ENCODE results near the gene WWC1.
A peak's percentile ranks its signal among the peaks of the same experiment; 100 is the strongest.

Gene WWC1

DNA sequence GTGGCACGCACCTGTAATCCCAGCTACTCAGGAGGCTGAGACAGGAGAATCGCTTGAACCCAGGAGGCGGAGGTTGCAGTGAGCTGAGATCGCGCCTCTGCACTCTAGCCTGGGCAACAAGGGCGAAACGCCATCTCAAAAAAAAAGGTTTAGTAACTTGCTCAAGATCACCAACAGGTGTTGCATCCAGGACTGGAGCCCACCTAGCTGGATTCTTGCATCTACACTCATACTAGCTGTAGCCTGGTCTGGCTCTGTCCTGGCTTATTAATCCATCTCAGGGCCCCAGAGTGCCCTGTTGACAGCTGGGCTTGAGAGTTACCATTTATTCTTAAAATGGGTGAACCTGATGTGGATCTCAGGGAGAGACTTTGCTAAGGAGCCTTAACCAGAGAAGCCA is 7.5 kb downstream of the WWC1 start:
- no peaks in the 10 kb centered on the region for H3K36me3 ChIP-seq (ENCODE audit: control insufficient read depth, insufficient read depth, low read length)
- H3K9me3 ChIP-seq (ENCODE audit: control insufficient read depth, low read length) = no peaks in the 10 kb centered on the region
- H3K27ac ChIP-seq (ENCODE audit: insufficient read depth, low read depth, low read length, poor library complexity, severe bottlenecking) = no peak overlapping the region
- H3K4me1 ChIP-seq (ENCODE audit: control insufficient read depth, insufficient read depth, low read length) = peaks cover 49% of the 10 kb centered on the region
- H3K4me3 ChIP-seq (ENCODE audit: insufficient read depth, low read depth, low read length) = no peak overlapping the region
- WGBS, 2 experiments = 90 to 95% methylated on average over 7 of the region's 7 CpGs
- no peaks in the 10 kb centered on the region for H3K27me3 ChIP-seq (ENCODE audit: control insufficient read depth, insufficient read depth, low read length, poor library complexity, severe bottlenecking)

DNA sequence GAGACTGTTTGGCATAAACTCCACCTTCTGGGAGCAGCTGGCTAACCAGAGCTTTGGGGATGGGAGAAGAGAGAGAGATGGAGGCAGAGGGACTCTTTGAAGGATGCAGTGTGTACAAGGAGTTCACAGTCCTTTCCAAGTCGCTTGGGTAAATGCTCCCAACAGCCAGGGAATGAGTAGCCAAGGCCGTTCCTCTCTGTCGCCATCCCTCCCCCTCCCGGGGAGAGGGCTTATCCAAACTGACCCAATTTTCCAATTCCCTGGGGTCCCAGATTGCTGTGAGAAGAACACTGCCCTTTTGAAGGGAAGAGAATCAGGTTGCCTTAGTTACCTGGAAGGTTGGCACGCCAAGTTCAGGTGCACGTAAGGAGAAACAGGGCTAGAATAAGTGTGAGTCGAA is 7.9 kb downstream of the WWC1 start:
- Histone ChIP-seq H3K9me3 (ENCODE audit: control insufficient read depth, low read length) (no peaks in the 10 kb centered on the region), H3K36me3 (ENCODE audit: control insufficient read depth, insufficient read depth, low read length) (no peaks in the 10 kb centered on the region), H3K27ac (ENCODE audit: insufficient read depth, low read depth, low read length, poor library complexity, severe bottlenecking) (no peak overlapping the region), H3K27me3 (ENCODE audit: control insufficient read depth, insufficient read depth, low read length, poor library complexity, severe bottlenecking) (no peaks in the 10 kb centered on the region), H3K4me1 (ENCODE audit: control insufficient read depth, insufficient read depth, low read length) (peaks cover 49% of the 10 kb centered on the region), H3K4me3 (ENCODE audit: insufficient read depth, low read depth, low read length) (no peak overlapping the region)
- 83 to 86% methylated on average over 7 of the region's 7 CpGs for WGBS, 2 experiments

DNA sequence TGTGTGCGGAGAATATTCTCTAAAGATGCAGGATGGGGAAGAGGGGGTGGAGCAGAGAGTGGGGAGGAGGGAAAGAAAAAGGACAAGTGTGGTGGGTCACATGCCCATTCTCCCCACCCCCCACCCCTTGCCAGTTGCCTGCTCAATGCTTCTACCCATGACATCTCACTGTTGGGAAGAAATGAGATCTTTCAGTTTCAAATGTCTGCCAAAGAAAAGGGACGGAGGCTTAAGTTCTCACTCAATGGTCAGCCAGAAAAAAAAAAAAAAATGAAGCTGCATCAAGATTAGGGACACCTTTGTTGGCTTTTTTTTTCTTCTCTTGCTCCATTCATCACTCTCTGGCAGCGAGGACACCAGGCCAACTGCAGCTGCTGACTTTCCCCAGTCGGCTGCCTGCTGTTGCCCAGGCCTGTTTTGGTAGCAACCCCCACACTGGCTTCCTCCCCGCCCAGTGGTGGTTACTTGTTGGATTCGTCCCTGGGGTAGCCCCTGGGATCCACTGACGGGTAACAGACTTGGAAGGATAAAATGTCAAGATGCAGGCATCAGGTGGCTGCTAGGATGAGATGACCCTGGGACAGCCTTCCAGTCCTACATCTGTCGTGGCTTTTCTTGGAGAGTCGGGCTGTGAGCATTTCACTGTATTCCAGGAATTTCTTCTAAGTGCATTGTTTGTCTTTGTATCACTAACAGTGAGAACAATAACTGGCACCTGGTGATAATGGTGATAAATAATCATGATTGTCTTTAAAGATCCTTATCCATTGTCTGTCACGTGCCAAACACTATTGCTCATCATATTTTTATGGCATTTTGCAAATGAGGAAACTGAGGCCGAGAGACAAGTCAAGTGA is 9.1 kb downstream of the WWC1 start:
- Histone ChIP-seq H3K36me3 (ENCODE audit: control insufficient read depth, insufficient read depth, low read length) (no peaks in the 10 kb centered on the region), H3K9me3 (ENCODE audit: control insufficient read depth, low read length) (no peaks in the 10 kb centered on the region), H3K4me3 (ENCODE audit: insufficient read depth, low read depth, low read length) (no peak overlapping the region), H3K4me1 (ENCODE audit: control insufficient read depth, insufficient read depth, low read length) (peaks cover 44% of the 10 kb centered on the region), H3K27me3 (ENCODE audit: control insufficient read depth, insufficient read depth, low read length, poor library complexity, severe bottlenecking) (no peaks in the 10 kb centered on the region), H3K27ac (ENCODE audit: insufficient read depth, low read depth, low read length, poor library complexity, severe bottlenecking) (peak overlapping the region; percentile 80)
- WGBS, 2 experiments = 21 to 28% methylated on average over 11 of the region's 11 CpGs

DNA sequence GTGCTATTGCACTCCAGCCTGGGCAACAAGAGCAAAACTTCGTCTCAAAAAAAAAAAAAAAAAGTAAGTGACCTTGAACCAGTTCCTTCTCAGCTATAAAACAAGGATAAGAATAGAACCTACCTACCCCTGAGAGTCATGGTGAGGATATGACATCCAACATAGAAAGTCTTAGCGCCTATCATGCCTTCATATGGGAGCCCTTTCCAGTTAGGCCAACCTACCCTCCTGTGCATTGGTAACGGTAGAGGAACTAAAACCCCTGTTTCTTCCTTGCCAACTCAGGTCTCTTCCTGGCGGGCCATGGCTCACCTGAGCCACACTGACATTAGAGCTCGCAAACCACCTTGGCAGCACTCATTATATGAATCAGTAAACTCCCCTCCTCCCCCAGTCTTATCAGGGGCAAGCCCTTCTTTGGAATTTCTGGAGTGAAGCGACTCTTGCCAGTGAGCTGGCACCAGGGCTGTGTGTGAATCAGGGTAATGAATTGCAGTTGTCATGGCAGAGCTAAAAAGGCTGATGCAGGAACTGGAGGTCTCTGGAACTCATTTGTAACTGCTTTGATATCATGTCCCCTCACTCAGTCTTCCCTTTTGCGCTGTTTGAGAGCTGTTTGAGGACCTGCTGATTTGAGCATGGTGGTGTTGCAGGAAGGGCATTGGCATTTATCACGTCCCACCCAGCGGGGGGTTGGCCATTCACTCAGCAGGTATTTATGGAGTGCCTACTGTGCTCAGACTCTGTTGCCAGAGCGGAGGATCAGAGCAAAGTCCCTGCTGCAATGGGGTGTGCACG is 10.3 kb downstream of the WWC1 start:
- peaks cover 32% of the 10 kb centered on the region for H3K4me1 ChIP-seq (ENCODE audit: control insufficient read depth, insufficient read depth, low read length)
- H3K36me3 ChIP-seq (ENCODE audit: control insufficient read depth, insufficient read depth, low read length) = no peaks in the 10 kb centered on the region
- no peaks in the 10 kb centered on the region for H3K27me3 ChIP-seq (ENCODE audit: control insufficient read depth, insufficient read depth, low read length, poor library complexity, severe bottlenecking)
- H3K4me3 ChIP-seq (ENCODE audit: insufficient read depth, low read depth, low read length) = no peak overlapping the region
- H3K9me3 ChIP-seq (ENCODE audit: control insufficient read depth, low read length) = no peaks in the 10 kb centered on the region
- 75 to 76% methylated on average over 11 of the region's 11 CpGs for WGBS, 2 experiments
- no peak overlapping the region for H3K27ac ChIP-seq (ENCODE audit: insufficient read depth, low read depth, low read length, poor library complexity, severe bottlenecking)

DNA sequence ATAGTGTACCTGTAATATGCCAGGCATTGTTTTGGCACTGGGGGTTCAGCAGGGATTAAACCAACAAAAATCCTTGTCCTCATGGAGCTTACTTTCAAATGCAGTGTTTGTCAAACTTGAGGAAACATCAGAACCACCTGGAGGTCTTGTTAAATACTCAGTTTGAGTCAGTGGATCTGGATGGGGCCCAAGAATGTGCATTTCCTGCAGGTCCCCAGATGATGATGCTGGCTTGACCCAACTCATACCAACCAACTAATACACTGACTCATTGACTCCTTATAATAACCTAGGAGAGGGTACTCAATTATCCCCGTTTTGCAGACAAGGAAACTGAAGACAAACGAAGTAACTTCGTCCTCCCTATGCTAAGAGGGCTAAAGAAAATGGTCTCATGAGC is 11.3 kb downstream of the WWC1 start:
- Histone ChIP-seq H3K4me3 (ENCODE audit: insufficient read depth, low read depth, low read length) (no peak overlapping the region), H3K4me1 (ENCODE audit: control insufficient read depth, insufficient read depth, low read length) (peaks cover 30% of the 10 kb centered on the region), H3K27ac (ENCODE audit: insufficient read depth, low read depth, low read length, poor library complexity, severe bottlenecking) (no peak overlapping the region), H3K9me3 (ENCODE audit: control insufficient read depth, low read length) (no peaks in the 10 kb centered on the region), H3K36me3 (ENCODE audit: control insufficient read depth, insufficient read depth, low read length) (no peaks in the 10 kb centered on the region), H3K27me3 (ENCODE audit: control insufficient read depth, insufficient read depth, low read length, poor library complexity, severe bottlenecking) (no peaks in the 10 kb centered on the region)
- WGBS, 2 experiments = 93% methylated on average over 3 of the region's 3 CpGs

DNA sequence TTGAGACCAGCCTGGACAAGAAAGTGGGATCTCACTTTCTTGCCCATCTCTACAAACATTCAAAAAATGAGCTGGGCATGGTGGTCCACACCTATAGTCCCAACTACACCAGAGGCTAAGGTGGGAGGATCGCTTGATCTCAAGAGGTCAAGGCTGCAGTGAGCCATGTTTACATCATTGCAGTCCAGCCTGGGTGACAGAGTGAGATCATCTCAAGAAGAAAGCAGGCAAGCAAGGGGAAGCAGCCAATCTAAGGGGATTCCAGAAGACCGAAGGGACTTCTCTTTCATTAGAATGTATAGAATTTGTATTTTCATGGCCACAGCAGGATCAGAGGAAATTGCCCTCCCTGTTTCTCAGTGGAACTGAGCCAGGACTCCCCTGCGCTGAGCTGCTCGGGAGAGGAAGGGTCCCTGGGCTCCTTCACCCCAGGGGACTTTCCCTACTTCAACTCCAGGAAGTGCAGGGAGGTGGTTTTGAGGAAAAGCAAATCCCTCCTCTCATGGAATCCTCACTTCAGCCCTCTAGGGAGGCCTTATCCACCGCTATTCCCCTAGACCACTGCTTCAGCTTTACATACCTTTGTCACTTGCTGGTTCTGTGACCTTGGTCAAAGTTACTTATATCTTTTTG is 12.1 kb downstream of the WWC1 start:
- no peak overlapping the region for H3K4me3 ChIP-seq (ENCODE audit: insufficient read depth, low read depth, low read length)
- H3K27me3 ChIP-seq (ENCODE audit: control insufficient read depth, insufficient read depth, low read length, poor library complexity, severe bottlenecking) = no peaks in the 10 kb centered on the region
- H3K9me3 ChIP-seq (ENCODE audit: control insufficient read depth, low read length) = no peaks in the 10 kb centered on the region
- H3K27ac ChIP-seq (ENCODE audit: insufficient read depth, low read depth, low read length, poor library complexity, severe bottlenecking) = no peak overlapping the region
- peaks cover 30% of the 10 kb centered on the region for H3K4me1 ChIP-seq (ENCODE audit: control insufficient read depth, insufficient read depth, low read length)
- H3K36me3 ChIP-seq (ENCODE audit: control insufficient read depth, insufficient read depth, low read length) = no peaks in the 10 kb centered on the region
- 85 to 87% methylated on average over 5 of the region's 5 CpGs for WGBS, 2 experiments

DNA sequence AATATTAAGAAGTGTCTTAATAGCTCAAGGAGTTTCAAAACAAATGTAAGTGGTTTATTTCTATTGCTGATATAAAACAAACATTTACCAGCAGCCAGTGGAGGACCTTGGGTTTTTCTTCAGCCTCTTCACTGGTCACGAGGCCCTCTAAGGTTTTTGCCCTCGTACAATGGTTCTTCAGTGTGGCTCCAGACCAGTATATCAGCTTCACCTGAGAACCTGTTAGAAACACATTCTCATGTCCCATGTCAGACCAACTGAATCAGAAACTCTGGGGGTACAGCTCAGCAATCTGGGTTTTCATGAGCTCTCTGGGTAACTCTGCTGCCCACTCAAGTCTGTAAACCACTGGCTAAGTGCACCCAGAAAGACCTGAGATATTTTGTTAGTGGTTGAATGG is 12.9 kb downstream of the WWC1 start:
- Histone ChIP-seq H3K27ac (ENCODE audit: insufficient read depth, low read depth, low read length, poor library complexity, severe bottlenecking) (no peak overlapping the region), H3K4me1 (ENCODE audit: control insufficient read depth, insufficient read depth, low read length) (peaks cover 23% of the 10 kb centered on the region), H3K27me3 (ENCODE audit: control insufficient read depth, insufficient read depth, low read length, poor library complexity, severe bottlenecking) (no peaks in the 10 kb centered on the region), H3K9me3 (ENCODE audit: control insufficient read depth, low read length) (no peaks in the 10 kb centered on the region), H3K4me3 (ENCODE audit: insufficient read depth, low read depth, low read length) (no peak overlapping the region), H3K36me3 (ENCODE audit: control insufficient read depth, insufficient read depth, low read length) (no peaks in the 10 kb centered on the region)
- 91 to 94% methylated on average over 2 of the region's 2 CpGs for WGBS, 2 experiments

DNA sequence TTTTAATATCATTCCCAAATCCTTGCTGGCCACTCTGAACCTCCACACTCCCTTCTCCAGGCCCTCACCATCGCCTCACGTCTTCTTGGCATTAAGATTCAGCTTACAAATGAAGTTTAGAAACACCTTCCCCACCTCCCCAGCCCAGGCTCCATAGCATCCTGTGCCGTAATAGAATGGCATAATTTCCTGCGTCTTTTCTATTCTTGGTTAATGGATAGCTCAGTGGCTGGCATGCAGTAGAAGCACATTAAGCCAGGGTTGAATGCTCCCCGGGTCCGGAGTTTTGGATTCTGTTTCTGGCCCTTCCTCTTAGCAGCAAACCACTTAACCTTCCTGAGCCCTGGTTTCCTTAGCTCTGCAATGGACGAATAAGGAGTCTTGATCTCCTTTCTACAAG is 13.8 kb downstream of the WWC1 start:
- no peaks in the 10 kb centered on the region for H3K27me3 ChIP-seq (ENCODE audit: control insufficient read depth, insufficient read depth, low read length, poor library complexity, severe bottlenecking)
- WGBS, 2 experiments = 94% methylated on average over 7 of the region's 7 CpGs

DNA sequence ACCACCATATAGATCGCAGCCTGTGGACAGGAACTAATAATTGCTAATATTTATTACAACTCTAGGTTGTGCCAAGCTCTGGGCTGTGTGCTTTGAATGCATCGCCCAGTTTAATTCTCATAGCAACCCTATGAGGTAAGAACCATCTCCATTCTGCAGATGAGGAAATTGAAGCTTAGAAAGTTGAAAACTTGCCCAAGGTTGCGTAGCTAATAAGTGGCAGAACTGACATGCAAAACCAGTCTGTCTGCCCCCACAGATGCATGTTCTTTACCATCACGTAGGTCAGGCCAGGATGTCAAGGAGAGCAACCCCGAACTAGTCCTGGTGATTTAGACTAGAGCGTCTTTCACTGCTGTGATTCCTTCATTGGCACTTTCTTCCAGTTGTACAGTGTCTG is 15.6 kb downstream of the WWC1 start:
- WGBS, 2 experiments = 95 to 97% methylated on average over 6 of the region's 6 CpGs
- Histone ChIP-seq H3K4me3 (ENCODE audit: insufficient read depth, low read depth, low read length) (no peak overlapping the region), H3K9me3 (ENCODE audit: control insufficient read depth, low read length) (no peaks in the 10 kb centered on the region), H3K36me3 (ENCODE audit: control insufficient read depth, insufficient read depth, low read length) (no peaks in the 10 kb centered on the region), H3K4me1 (ENCODE audit: control insufficient read depth, insufficient read depth, low read length) (peaks cover under 1% of the 10 kb centered on the region), H3K27ac (ENCODE audit: insufficient read depth, low read depth, low read length, poor library complexity, severe bottlenecking) (no peak overlapping the region), H3K27me3 (ENCODE audit: control insufficient read depth, insufficient read depth, low read length, poor library complexity, severe bottlenecking) (no peaks in the 10 kb centered on the region)

More for the DNA sequence above, 13.8 kb downstream of the WWC1 start:
- H3K36me3 ChIP-seq (ENCODE audit: control insufficient read depth, insufficient read depth, low read length) = no peaks in the 10 kb centered on the region
- peaks cover 14% of the 10 kb centered on the region for H3K4me1 ChIP-seq (ENCODE audit: control insufficient read depth, insufficient read depth, low read length)
- H3K27ac ChIP-seq (ENCODE audit: insufficient read depth, low read depth, low read length, poor library complexity, severe bottlenecking) = no peak overlapping the region
- H3K9me3 ChIP-seq (ENCODE audit: control insufficient read depth, low read length) = no peaks in the 10 kb centered on the region
- no peak overlapping the region for H3K4me3 ChIP-seq (ENCODE audit: insufficient read depth, low read depth, low read length)

Data from ectodermal cell (in vitro differentiated cells).